Stimulated activated naive B cell treated with anti-CD40 and anti-IgM and Interleukin-4, amounts not matched to agents 10 μg/mL and 1 μg/mL and 100 μg/mL, for 72 hours (primary cell): ENCODE measurements around the gene B3GAT3.
"Not testable (repeated sequence)": the region's sequence is repeated elsewhere in the genome, so short reads cannot be mapped to it uniquely, and the experiment has no call there.

Experiments
- ATAC-seq, 2 donors: fragments of 150-1000 bp; cut with Tn5 transposase; replicated peaks; 2 replicates each; pipeline ENCODE4 v1.10.0; 2021; ENCODE audit warnings: moderate library complexity in 1 of 2
- DNase-seq: peaks from one replicate; pipeline ENCODE4 v3.0.0; 2021
- H3K27ac Mint-ChIP-seq: one replicate; pipeline ENCODE4 v1.8.0; 2022; ENCODE audit warnings: mild to moderate bottlenecking, mixed read lengths
- H3K27me3 Mint-ChIP-seq, 2 donors: one replicate each; pipeline ENCODE4 v1.8.0; 2022; ENCODE audit warnings: mixed read lengths in 2 of 2
- H3K36me3 Mint-ChIP-seq, 2 donors: one replicate each; pipeline ENCODE4 v1.8.0; 2022; ENCODE audit warnings: mixed read lengths in 2 of 2, mild to moderate bottlenecking in 1 of 2
- H3K4me1 Mint-ChIP-seq, 2 donors: one replicate each; pipeline ENCODE4 v1.8.0; 2022; ENCODE audit warnings: mixed read lengths in 2 of 2, mild to moderate bottlenecking in 1 of 2
- H3K4me3 Mint-ChIP-seq, 2 donors: one replicate each; pipeline ENCODE4 v1.8.0; 2022; ENCODE audit warnings: mild to moderate bottlenecking in 2 of 2, mixed read lengths in 2 of 2, moderate library complexity in 1 of 2
- H3K9me3 Mint-ChIP-seq, 2 donors: one replicate each; pipeline ENCODE4 v1.8.0; 2022; ENCODE audit warnings: mixed read lengths in 2 of 2, mild to moderate bottlenecking in 1 of 2

B3GAT3 gene

DNA sequence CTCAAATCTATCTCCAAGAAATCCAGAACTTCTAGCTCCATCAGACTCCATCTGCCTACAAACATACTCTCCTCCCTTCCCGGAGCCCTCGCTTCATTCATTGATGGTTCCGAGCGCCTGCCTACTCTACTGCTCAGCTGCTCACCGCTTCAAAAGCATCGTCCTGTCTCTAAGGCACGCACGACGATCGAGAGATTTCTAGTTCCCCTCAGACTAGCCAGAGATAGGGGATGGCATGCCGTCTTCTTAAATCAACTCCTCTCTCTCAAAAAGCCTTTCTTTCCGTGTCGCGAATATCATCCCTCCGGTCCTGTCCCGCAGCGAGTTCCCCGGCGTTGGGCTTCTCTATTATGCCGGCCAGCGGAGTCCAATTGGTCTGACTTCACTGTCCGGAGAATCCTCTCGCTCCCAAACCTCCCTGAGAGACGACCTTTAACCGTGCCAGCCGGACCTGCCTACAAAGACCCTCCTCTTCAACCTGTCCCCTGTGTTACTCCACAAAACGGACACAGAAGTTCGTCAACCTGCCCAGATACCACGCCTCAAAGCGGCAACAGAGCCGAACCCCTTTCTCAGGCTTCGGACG, 48.7 kb downstream of the B3GAT3 start:
- Mint-ChIP-seq H3K27ac (peak overlapping the region; percentile 99), H3K4me1 (peaks cover 40 to 63% of the 10 kb centered on the region in 2 donors), H3K4me3 (peak overlapping the region; percentile 94 to 97), H3K9me3 (no peaks in the 10 kb centered on the region), H3K36me3 (peaks cover 59 to 75% of the 10 kb centered on the region in 2 donors), H3K27me3 (no peaks in the 10 kb centered on the region)
- no peak for DNase-seq
- ATAC-seq: peak; percentile 10 to 22

DNA sequence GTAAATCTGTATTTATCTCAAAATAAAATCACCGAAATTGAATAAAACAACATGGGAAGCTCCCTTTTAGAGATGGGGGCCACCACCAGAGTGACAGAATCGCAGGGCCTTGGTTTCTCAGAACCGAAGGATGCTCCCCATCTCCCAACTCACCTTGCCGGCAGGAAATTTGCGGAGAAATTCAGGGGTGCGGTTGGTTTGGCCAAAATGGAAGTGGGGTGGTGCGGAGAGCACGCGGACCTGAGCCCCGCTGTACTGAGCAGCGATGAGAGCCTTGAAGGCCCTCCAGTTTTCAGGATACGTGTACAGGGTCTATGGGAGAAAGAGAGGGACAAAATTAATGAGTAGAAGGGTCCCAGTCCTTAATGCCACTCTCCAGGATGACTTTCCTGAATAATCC, 49.4 kb downstream of the B3GAT3 start:
- H3K4me3 Mint-ChIP-seq: peak overlapping the region; percentile 94 to 97
- DNase-seq (no peak), ATAC-seq (no peak)
- no peaks in the 10 kb centered on the region for H3K9me3 Mint-ChIP-seq
- no peaks in the 10 kb centered on the region for H3K27me3 Mint-ChIP-seq
- H3K4me1 Mint-ChIP-seq: peaks cover 42 to 66% of the 10 kb centered on the region in 2 donors
- H3K27ac Mint-ChIP-seq: peak overlapping the region; percentile 99
- peaks cover 58 to 74% of the 10 kb centered on the region in 2 donors for H3K36me3 Mint-ChIP-seq

DNA sequence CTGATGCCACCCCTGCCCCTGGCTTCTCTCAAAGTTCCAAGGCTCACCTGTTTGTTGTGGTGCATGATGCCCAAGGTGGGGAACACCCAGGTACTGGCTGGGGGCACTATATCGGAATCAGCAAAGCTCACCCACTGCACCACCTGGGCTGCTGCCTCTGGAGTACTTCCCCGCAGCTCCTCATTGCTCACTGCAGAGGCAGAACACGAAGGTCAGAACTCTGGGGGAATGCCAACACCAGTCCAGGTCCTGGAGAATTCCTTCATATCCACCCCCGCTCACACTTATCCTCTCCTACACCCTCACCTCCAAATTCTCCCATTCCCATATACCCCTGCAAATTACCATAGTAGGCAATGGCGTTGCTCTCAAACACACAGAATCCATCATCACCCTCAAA, 50.3 kb downstream of the B3GAT3 start:
- Mint-ChIP-seq H3K27ac (peak overlapping the region; percentile 99), H3K4me1 (peaks cover 46 to 72% of the 10 kb centered on the region in 2 donors), H3K36me3 (peaks cover 62 to 73% of the 10 kb centered on the region in 2 donors), H3K4me3 (peak overlapping the region; percentile 94 to 97)
- not testable (repeated sequence) for H3K9me3 Mint-ChIP-seq, H3K27me3 Mint-ChIP-seq, DNase-seq, ATAC-seq

DNA sequence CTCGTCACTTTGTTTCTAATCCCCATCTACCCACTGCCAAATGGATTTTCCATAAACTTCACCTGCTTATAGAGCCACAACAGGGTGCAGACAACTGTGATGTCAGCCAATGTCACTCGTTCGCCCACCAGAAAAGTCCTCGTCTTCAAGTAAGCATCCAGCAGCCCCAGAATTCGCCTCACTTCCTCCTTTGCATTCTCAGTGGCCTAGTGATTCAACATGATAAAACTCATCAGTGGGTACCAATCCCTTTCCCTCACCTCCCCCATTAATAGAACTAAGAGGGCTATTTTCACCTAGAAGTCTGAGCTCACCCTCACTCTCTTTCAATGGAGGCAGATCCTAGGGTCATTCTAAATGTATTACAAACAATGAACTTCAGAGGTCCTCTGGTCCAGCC, 50.9 kb downstream of the B3GAT3 start:
- not testable (repeated sequence) for H3K27me3 Mint-ChIP-seq, H3K9me3 Mint-ChIP-seq, DNase-seq
- peak overlapping the region; percentile 94 to 97 for H3K4me3 Mint-ChIP-seq
- peak overlapping the region; percentile 99 for H3K27ac Mint-ChIP-seq
- peak in 1 of 2 donors; percentile 13 for ATAC-seq
- peaks cover 48 to 72% of the 10 kb centered on the region in 2 donors for H3K4me1 Mint-ChIP-seq
- H3K36me3 Mint-ChIP-seq: peaks cover 65 to 74% of the 10 kb centered on the region in 2 donors

DNA sequence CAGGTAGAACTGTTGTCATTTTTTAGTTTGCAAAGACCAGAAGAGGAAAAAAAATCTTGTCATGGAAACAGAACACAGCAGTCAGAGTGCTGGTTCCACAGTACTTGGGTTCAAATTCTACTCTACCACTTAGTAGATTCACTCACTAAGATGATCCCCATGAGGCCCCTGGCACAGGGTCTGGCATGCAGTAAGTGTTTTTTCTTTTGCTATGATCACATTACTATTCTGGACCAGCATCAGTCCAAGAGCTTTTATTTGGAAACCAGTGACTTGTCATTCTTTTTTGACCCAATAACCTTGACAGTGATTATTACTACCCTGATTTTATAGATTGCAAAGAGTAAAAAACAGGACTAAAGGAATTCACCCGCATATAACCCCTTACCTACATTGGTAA, 52.2 kb downstream of the B3GAT3 start:
- H3K4me1 Mint-ChIP-seq: peaks cover 42 to 70% of the 10 kb centered on the region in 2 donors
- ATAC-seq (no peak), DNase-seq (no peak)
- H3K27ac Mint-ChIP-seq: no peak overlapping the region
- H3K4me3 Mint-ChIP-seq: no peak overlapping the region
- H3K9me3 Mint-ChIP-seq: no peaks in the 10 kb centered on the region
- peaks cover 62 to 69% of the 10 kb centered on the region in 2 donors for H3K36me3 Mint-ChIP-seq
- no peaks in the 10 kb centered on the region for H3K27me3 Mint-ChIP-seq

DNA sequence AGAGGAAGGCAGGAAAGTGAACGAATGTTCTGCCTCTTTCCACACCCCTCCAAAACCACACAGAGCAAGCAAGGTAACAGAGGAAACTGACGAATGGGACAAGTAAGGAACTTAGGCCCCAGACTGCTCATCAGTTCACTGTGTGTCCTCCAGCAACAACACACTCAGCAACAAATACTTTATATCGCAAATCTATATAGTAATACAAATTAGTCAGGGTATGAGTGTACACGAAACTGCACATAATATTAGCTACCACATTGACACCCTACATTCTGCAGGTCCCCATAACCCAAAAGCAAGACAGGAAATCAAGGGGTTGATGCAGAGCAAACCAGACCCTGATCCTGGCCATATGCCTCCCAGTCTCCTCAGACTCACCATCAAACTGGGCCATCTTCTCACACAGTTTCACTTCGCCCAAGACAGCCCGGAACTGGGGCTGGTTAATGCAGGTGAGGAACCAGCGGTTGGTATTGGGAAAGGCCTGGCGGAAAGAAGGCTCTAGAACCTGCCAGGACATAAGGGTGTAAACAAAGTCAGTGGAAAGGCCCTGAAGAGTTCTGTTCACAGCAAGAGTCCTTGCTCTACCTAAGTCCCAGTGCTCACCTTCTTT, 54.7 kb downstream of the B3GAT3 start:
- peaks cover 37 to 65% of the 10 kb centered on the region in 2 donors for H3K4me1 Mint-ChIP-seq
- ATAC-seq (peak in 1 of 2 donors; percentile 57), DNase-seq (no peak)
- H3K36me3 Mint-ChIP-seq: peaks cover 48 to 59% of the 10 kb centered on the region in 2 donors
- no peaks in the 10 kb centered on the region for H3K9me3 Mint-ChIP-seq
- H3K27me3 Mint-ChIP-seq: no peaks in the 10 kb centered on the region
- H3K27ac Mint-ChIP-seq: peak overlapping the region; percentile 77
- peak overlapping the region in 1 of 2 donors; percentile 63 for H3K4me3 Mint-ChIP-seq

DNA sequence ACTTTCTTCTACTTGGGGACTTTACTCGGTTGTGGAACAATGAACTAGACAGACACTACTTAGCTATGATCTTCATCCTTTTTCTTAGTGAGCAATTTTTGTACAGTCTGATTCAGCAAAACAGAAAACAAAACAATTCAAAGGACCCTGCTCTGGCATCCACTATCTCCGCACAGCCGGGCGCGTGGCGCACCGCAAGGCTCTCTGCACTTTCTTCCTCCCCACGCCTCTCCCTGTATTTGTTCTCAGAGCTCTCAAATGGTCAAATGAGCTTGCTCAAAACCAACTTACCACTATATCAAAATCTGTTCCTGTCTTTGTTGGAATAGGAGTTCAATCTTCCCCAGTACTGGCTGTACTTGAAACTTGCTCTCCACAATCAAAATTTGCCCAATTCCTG, 55.5 kb downstream of the B3GAT3 start:
- peaks cover 41 to 57% of the 10 kb centered on the region in 2 donors for H3K36me3 Mint-ChIP-seq
- ATAC-seq (no peak), DNase-seq (no peak)
- H3K4me3 Mint-ChIP-seq: no peak overlapping the region
- H3K27me3 Mint-ChIP-seq: no peaks in the 10 kb centered on the region
- peaks cover 35 to 64% of the 10 kb centered on the region in 2 donors for H3K4me1 Mint-ChIP-seq
- H3K27ac Mint-ChIP-seq: peak overlapping the region; percentile 53
- no peaks in the 10 kb centered on the region for H3K9me3 Mint-ChIP-seq
